Measurements from ENCODE around the gene SULF2.

The SULF2 gene

DNA sequence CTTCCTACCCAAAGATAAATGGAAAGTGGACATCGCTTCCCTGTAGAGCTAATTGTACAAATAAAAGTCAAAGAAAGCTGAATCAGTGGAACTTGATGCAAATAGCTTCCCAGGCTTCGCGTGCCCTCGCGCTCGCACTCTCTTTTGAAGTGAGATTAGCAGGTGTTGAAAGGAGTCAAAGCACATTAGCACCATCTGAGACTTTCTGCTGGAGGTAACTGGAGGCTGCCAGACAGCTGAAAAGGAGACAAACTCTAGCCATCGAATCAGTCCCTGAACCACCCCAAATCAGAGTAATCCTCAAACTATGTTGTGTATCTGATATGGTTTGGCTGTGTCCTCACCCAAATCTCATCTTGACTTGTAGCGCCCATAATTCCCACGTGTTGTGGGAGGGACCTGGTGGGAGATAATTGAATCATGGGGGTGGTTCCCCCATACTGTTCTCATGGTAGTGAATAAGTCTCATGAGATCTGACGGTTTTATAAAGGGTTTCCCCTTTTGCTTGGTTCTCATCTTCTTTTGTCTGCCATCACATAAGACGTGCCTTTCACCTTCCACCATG is 23.7 kb downstream of the SULF2 start:
- DNase-seq (ENCODE audit: low read depth): no peak

DNA sequence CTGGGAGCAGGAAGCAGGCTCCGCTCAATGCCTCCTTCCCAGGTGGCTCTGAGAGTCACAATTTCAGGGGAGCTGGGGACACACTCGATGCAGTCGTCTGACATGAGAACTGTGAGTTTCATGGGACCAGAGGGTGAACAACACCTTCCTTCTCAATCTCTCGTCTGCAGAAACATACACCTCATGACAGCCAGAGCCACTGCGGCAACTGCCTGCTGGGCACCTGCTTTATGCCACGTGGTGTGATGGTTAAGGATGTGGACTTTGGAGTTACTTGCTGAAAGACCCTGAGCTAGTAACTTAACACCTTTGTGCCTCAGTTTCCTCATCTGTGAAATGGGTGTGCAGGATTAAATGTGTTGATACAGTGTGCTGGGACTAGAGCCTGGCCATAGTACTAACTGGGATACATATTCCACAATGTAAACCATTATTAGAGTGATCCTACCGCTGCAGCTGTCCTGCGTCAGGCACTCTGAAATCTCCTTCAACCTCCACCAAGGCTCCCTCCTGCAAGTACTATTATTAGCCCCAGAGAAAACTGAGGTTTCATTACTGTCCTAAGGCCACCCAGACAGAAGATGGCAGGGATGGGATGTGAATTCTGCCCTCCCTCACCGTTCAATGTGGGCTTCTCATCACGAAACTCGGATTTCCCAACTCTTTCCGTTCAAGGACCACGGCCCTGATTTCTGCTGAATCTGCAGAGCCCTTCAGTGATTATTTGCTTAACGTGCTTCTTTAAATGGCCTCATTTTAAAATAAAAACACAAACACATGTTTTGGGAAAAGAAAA is 24.4 kb downstream of the SULF2 start:
- DNase-seq (ENCODE audit: low read depth): no peak

- no peak for DNase-seq (ENCODE audit: low read depth)
Observed at GRCh38 chr20:47758517-47759450, 26.5 kb downstream of the SULF2 start.

DNA sequence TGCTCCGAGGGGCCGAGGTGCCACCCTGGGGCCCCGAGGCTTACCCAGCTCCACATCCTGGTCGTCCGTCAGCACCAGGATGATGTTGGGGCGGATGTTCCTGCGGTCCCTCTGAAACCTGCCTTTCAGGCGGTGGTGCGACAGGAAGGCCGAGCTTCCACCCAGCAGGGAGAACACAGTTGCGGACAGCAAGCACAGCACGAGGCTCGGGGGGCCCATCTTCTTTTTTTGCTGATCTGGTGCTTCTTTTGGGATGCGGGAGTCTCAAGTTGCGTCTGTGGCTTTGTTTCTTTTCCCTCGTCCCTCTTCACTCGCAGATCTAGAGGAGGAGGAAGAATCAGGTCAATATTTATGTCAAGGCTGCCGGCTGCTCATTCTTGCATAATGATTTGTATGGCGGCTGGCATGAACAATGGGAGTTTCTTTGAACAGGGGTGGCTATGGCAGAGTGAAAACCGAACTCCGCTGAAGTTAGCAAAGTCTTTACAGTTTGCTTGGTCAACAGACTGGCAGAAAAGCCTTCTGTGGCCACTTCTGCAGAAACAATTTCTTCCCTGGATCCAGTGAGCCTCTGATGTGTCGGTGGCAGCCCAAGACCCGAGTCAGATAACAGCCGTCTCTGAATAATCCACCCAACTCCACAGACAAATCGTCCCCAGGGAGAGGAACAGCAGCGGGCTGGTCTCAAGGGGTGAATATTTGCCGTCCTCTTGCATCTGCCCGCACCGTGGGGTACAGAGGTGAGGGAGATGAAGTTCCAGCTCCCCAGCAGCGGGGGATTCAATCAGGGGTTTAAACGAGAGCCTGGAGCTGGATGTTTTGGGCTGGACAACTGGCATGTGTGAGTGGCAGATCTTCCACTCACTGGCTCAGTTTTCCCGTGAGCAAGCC is 27.9 kb downstream of the SULF2 start:
- no peak for DNase-seq (ENCODE audit: low read depth)

- no peak for DNase-seq (ENCODE audit: low read depth)
Observed at GRCh38 chr20:47754946-47755652, 30.2 kb downstream of the SULF2 start.

DNA sequence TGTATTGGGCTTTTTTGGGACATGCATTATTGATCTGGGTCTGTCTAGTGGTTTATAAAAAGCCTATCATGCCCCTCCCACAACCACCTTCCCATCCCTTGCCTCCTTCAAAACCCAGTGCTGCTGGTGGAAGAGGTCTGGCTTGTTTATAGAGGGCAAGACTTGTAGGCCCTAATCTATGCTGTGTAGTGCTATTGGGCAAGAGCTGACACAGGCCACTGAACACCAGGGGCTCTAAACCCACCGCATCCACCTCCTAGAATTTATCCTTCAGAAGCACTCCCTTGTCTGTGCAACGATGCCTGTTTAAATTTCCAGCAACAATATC is 30.9 kb downstream of the SULF2 start:
- DNase-seq (ENCODE audit: low read depth): no peak

- no peak for DNase-seq (ENCODE audit: low read depth)
Observed at GRCh38 chr20:47753576-47754387, 31.5 kb downstream of the SULF2 start.

DNA sequence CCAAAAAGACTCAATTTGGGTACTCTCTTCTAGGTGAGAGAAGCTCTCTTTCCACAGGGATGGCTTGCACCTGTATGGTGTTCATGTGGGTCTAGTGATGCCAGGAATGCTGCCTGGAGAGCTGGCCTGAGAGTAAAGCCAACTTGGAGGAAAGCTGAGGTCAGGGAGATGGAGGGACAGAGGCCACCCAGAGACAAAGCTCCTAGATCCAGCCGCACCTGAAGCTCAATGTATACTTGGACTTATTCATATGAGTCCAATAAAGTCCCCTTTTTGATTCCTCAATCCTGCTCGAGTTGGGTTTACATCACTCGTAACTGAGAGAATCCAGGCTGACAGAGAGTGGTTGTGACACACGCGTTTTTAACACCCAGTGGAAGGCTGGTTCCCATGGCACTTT is 33.8 kb downstream of the SULF2 start:
- no peak for DNase-seq (ENCODE audit: low read depth)

- no peak for DNase-seq (ENCODE audit: low read depth)
Observed at GRCh38 chr20:47749339-47749738, 35.9 kb downstream of the SULF2 start.

- no peak for DNase-seq (ENCODE audit: low read depth)
Observed at GRCh38 chr20:47748823-47749222, 36.5 kb downstream of the SULF2 start.

- no peak for DNase-seq (ENCODE audit: low read depth)
Observed at GRCh38 chr20:47748069-47748468, 37.2 kb downstream of the SULF2 start.

GRCh38 chr20:47747669-47748031 is 37.6 kb downstream of the SULF2 start:
- no peak for DNase-seq (ENCODE audit: low read depth)

DNA sequence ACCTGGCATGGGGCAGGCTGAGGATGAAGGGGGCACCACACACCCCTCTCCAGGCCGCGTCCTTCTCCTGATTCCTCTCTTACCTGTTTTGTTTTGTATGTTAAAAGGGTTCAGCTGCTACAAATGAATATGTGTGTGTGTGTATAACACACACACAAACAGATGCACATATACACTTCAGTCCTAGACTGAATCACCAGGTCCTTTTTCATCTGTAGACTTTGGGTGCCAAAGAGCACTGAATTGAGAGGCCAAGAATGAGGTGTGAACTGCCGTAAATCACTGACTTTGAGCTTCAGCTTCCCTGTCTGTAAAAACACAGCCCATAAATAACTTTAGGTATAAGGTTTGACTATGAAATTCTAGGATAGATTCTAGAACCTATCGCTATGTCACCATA is 40.5 kb downstream of the SULF2 start:
- DNase-seq (ENCODE audit: low read depth): no peak

DNA sequence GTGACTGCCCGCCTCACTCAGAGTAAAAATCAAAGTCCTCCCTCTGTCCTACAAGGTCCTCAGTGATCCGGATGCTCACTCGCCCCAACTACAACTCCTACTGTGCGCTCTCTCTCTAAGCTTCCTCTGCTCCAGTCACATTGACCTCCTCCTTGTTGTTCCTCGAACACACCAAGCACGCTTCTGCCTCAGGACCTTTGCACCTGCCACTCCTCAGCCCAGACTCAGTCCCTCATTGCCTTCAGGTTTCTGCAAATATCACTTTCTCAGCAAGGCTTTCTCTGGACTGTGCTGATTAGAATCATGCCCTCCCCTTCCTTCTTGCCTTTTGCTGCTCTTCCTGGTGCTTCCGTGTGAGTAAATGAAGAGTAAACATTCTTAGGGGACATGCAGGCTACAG is 41.6 kb downstream of the SULF2 start:
- no peak for DNase-seq (ENCODE audit: low read depth)

GRCh38 chr20:47741669-47742608 is 43.3 kb downstream of the SULF2 start:
- no peak for DNase-seq (ENCODE audit: low read depth)

GRCh38 chr20:47740862-47741184 is 44.5 kb downstream of the SULF2 start:
- no peak for DNase-seq (ENCODE audit: low read depth)

- DNase-seq (ENCODE audit: low read depth): no peak
Observed at GRCh38 chr20:47740121-47740861, 45.0 kb downstream of the SULF2 start.

DNA sequence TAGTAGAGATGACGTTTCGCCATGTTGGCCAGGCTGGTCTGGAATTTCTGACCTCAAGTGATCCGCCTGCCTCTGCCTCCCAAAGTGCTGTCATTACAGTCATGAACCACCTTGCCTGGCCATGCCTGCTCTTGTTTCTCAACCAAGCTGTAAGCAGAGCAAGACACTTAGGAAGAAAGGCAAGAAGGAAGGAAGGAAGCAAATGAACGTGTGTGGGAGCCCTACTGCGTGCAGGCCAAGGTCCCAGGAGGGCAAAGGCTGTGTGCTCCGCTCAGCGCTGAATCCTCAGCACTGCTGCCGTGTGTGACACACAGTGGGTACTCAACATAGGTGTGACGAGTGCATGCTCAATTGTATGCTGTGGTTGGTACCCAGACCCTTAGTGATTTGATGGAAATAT is 47.4 kb downstream of the SULF2 start:
- DNase-seq (ENCODE audit: low read depth): no peak

Data from HS-5 (cell line).